GM10266 (cell line): Measurements from ENCODE around the gene OLFML2B.
"Not testable (repeated sequence)": the region's sequence is repeated elsewhere in the genome, so short reads cannot be mapped to it uniquely, and the experiment has no call there.

Source experiments
- DNase-seq: peaks from one replicate; pipeline ENCODE4 v3.0.0; 2012; ENCODE audit errors: extremely low spot score
- CTCF ChIP-seq: IDR thresholded peaks from 2 replicates; pipeline ENCODE4 v1.5.1; 2012; ENCODE audit warnings: mild to moderate bottlenecking, low read depth; ENCODE audit not compliant: control insufficient read depth, insufficient read depth; ENCODE audit errors: missing control alignments

Gene OLFML2B

GRCh38 chr1:162065016-162065415 lies 41.3 kb upstream of the OLFML2B start:
- TF ChIP-seq CTCF: no peak
- DNase-seq: no peak

- DNase-seq: no peak
- TF ChIP-seq CTCF: no peak
These were observed 38.9 kb upstream of the OLFML2B start for GRCh38 chr1:162062542-162063015.

- no peak for TF ChIP-seq CTCF
- DNase-seq: no peak
These were observed 36.6 kb upstream of the OLFML2B start for GRCh38 chr1:162060314-162060713.

GRCh38 chr1:162059721-162060120 lies 36.1 kb upstream of the OLFML2B start:
- DNase-seq: no peak
- TF ChIP-seq CTCF: no peak

GRCh38 chr1:162056579-162056978 lies 32.9 kb upstream of the OLFML2B start:
- TF ChIP-seq CTCF: no peak
- no peak for DNase-seq

GRCh38 chr1:162056043-162056442 lies 32.4 kb upstream of the OLFML2B start:
- DNase-seq: peak; percentile 64
- peak; percentile 90 for TF ChIP-seq CTCF

GRCh38 chr1:162055062-162055461 lies 31.4 kb upstream of the OLFML2B start:
- no peak for TF ChIP-seq CTCF
- no peak for DNase-seq

GRCh38 chr1:162053949-162054348 lies 30.3 kb upstream of the OLFML2B start:
- DNase-seq: not testable (repeated sequence)
